GM23248 (cell line): ENCODE data around the gene ZFAND4. TPM values are rescaled to one million over a fixed set of nuclear protein-coding genes. Genes with fewer than 3 reads are reported as not detected.
A peak's percentile ranks its signal among the peaks of the same experiment; 100 is the strongest.

Experiments used
- DNase-seq: peaks from one replicate; pipeline ENCODE4 v3.0.0-alpha.2; 2015
- H2AFZ ChIP-seq: fragments of 200-600 bp; sonication (generic); 2 replicates; pipeline ENCODE4 v1.6.1; 2016; ENCODE audit warnings: antibody characterized with exemption
- H3F3A ChIP-seq: fragments of 200-600 bp; sonication (generic); 2 replicates; pipeline ENCODE4 v1.6.1; 2016; ENCODE audit warnings: mild to moderate bottlenecking, antibody characterized with exemption, mixed run types; ENCODE audit not compliant: insufficient read depth
- H3K27ac ChIP-seq: fragments of 200-600 bp; sonication (generic); 2 replicates; pipeline ENCODE4 v1.5.1; 2016; ENCODE audit warnings: mild to moderate bottlenecking
- H3K27me3 ChIP-seq: fragments of 200-600 bp; sonication (generic); replicated peaks from 2 replicates; pipeline ENCODE4 v1.6.1; 2016; ENCODE audit warnings: mild to moderate bottlenecking; ENCODE audit not compliant: insufficient read depth
- H3K36me3 ChIP-seq: fragments of 200-600 bp; sonication (generic); 2 replicates; pipeline ENCODE4 v1.6.1; 2016; ENCODE audit warnings: low read depth, mild to moderate bottlenecking
- H3K4me1 ChIP-seq: fragments of 200-600 bp; sonication (generic); 2 replicates; pipeline ENCODE4 v1.6.1; 2016; ENCODE audit warnings: mild to moderate bottlenecking; ENCODE audit not compliant: insufficient read depth
- H3K4me2 ChIP-seq: fragments of 200-600 bp; sonication (generic); one replicate; pipeline ENCODE4 v1.6.1; 2016; ENCODE audit warnings: mild to moderate bottlenecking; ENCODE audit not compliant: unreplicated experiment
- H3K4me3 ChIP-seq: fragments of 200-600 bp; sonication (generic); 2 replicates; pipeline ENCODE4 v1.5.1; 2016; ENCODE audit warnings: mild to moderate bottlenecking
- H3K79me2 ChIP-seq: fragments of 200-600 bp; sonication (generic); 2 replicates; pipeline ENCODE4 v1.6.1; 2016; ENCODE audit warnings: mild to moderate bottlenecking; ENCODE audit not compliant: insufficient read depth
- H3K9ac ChIP-seq: fragments of 200-600 bp; sonication (generic); 2 replicates; pipeline ENCODE4 v1.6.1; 2016; ENCODE audit warnings: mild to moderate bottlenecking
- H3K9me2 ChIP-seq: fragments of 200-600 bp; sonication (generic); 2 replicates; pipeline ENCODE4 v1.6.1; 2016; ENCODE audit warnings: mixed run types, mild to moderate bottlenecking, moderate library complexity; ENCODE audit not compliant: insufficient read depth
- H3K9me3 ChIP-seq: fragments of 200-600 bp; sonication (generic); one replicate; pipeline ENCODE4 v1.6.1; 2017; ENCODE audit warnings: low read depth
- H4K20me1 ChIP-seq: fragments of 200-600 bp; sonication (generic); 2 replicates; pipeline ENCODE4 v1.6.0; 2016; ENCODE audit not compliant: insufficient read depth
- EZH2 ChIP-seq: fragments of 200-600 bp; sonication (generic); IDR thresholded peaks from 2 replicates; pipeline ENCODE4 v1.6.1; 2018; ENCODE audit warnings: antibody characterized with exemption, mild to moderate bottlenecking; ENCODE audit not compliant: insufficient read depth, poor library complexity, severe bottlenecking
- EZH2phosphoT487 ChIP-seq: fragments of 200-600 bp; sonication (generic); IDR thresholded peaks from 2 replicates; pipeline ENCODE4 v1.6.1; 2018; ENCODE audit warnings: antibody characterized with exemption, moderate library complexity, mild to moderate bottlenecking, low read depth; ENCODE audit not compliant: insufficient read depth
- WGBS, 2 experiments: methylation state at CpG; one replicate each; pipeline ENCODE4 v1.1.6; 2015 to 2017; ENCODE audit warnings: low lambda C conversion rate in 2 of 2, low coverage in 1 of 2; ENCODE audit errors: missing lambda C conversion rate in 2 of 2; 5-methylcytosine and 5-hydroxymethylcytosine counted together
- in situ Hi-C: fragments of 300-500 bp; cut with MboI; formaldehyde crosslinking; loops from 2 replicates; pipeline ENCODE4 v1.15.0; 2020
- polyA plus RNA-seq: library from polyadenylated mRNA; unstranded; fragments of >200 nt; fragmentation: Nextera tagmentation; extraction: Ambion mirVana; gene quantifications from 2 replicates; pipeline ENCODE4 v1.2.1, GENCODE V29; 2016
- total RNA-seq: library from RNA; depleted of rRNA; stranded (reverse); fragments of >200 nt; shearing (Covaris generic); gene quantifications from 2 replicates; pipeline ENCODE4 v1.2.3, GENCODE V29; 2014

ZFAND4 gene
- total and polyA plus RNA-seq, 2 experiments from 2014 or later, result 2.7 to 8.1 TPM

GRCh38 chr10:45581582-45582385 lies 90.8 kb downstream of the ZFAND4 start:
- no peak overlapping the region for H3K4me3 ChIP-seq
- in situ Hi-C loops, result no loop called here

DNA sequence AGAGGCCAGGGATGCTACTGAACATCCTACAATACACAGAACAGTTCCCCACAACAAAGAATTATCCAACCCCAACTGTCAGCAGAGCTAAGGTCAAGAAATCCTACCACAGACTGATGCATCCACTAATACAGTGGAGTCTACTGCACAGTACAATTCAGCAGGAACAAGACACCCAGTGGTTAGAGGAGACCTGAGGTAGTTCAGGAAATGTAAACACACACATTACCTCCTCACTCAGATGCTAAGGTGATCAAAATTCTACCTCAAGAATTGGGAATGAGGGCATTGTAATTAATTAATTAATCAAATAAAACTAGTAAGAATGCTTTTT lies 91.4 kb downstream of the ZFAND4 start:
- Histone ChIP-seq H3F3A (peaks cover 7% of the 10 kb centered on the region; the same call in 1 of the 2 replicates), H3K27me3 (no peaks in the 10 kb centered on the region), H3K9me2 (no peaks in the 10 kb centered on the region), H3K4me3 (no peak overlapping the region), H3K27ac (no peak overlapping the region), H2AFZ (no peak overlapping the region), H3K36me3 (no peaks in the 10 kb centered on the region), H3K4me1 (no peaks in the 10 kb centered on the region), H4K20me1 (no peaks in the 10 kb centered on the region), H3K9ac (no peak overlapping the region), H3K79me2 (peaks cover 48% of the 10 kb centered on the region), H3K9me3 (no peaks in the 10 kb centered on the region), H3K4me2 (no peak overlapping the region)
- in situ Hi-C loops, result no loop called here
- no peak for DNase-seq
- no peak for TF ChIP-seq EZH2
- no peak for TF ChIP-seq EZH2phosphoT487

More at GRCh38 chr10:45581582-45582385, 90.8 kb downstream of the ZFAND4 start:
- TF ChIP-seq EZH2, result no peak
- no peak for TF ChIP-seq EZH2phosphoT487
- Histone ChIP-seq H3K79me2 (peaks cover 43% of the 10 kb centered on the region), H3K4me1 (no peaks in the 10 kb centered on the region), H3K36me3 (no peaks in the 10 kb centered on the region), H3K9ac (no peak overlapping the region), H3K27ac (no peak overlapping the region), H3K4me2 (no peak overlapping the region), H3K9me2 (no peaks in the 10 kb centered on the region), H2AFZ (no peak overlapping the region), H3K9me3 (no peaks in the 10 kb centered on the region), H3K27me3 (no peaks in the 10 kb centered on the region), H3F3A (peaks cover 7% of the 10 kb centered on the region; the same call in 1 of the 2 replicates), H4K20me1 (no peaks in the 10 kb centered on the region)
- DNase-seq, result peak; percentile 18
- WGBS, 2 experiments, result 53 to 56% methylated on average over 3 of the region's 3 CpGs

GRCh38 chr10:45580371-45581215 lies 92.0 kb downstream of the ZFAND4 start:
- H3K4me2 ChIP-seq, result no peak overlapping the region
- no peaks in the 10 kb centered on the region for H3K4me1 ChIP-seq
- in situ Hi-C loops, result no loop called here
- peaks cover 53% of the 10 kb centered on the region for H3K79me2 ChIP-seq
- 90 to 91% methylated on average over 8 of the region's 8 CpGs for WGBS, 2 experiments
- H3K4me3 ChIP-seq, result no peak overlapping the region
- H3K27me3 ChIP-seq, result no peaks in the 10 kb centered on the region
- no peak overlapping the region for H2AFZ ChIP-seq
- H3K9ac ChIP-seq, result no peak overlapping the region
- H3K27ac ChIP-seq, result no peak overlapping the region
- H4K20me1 ChIP-seq, result no peaks in the 10 kb centered on the region
- H3K36me3 ChIP-seq, result no peaks in the 10 kb centered on the region
- H3K9me3 ChIP-seq, result no peaks in the 10 kb centered on the region
- TF ChIP-seq EZH2 (no peak), EZH2phosphoT487 (no peak)
- H3K9me2 ChIP-seq, result no peaks in the 10 kb centered on the region
- DNase-seq, result no peak
- H3F3A ChIP-seq, result peaks cover 7% of the 10 kb centered on the region; the same call in 1 of the 2 replicates

- peaks cover 46% of the 10 kb centered on the region for H3K79me2 ChIP-seq
- no peak for DNase-seq
- TF ChIP-seq EZH2phosphoT487, result no peak
- no peak for TF ChIP-seq EZH2
- in situ Hi-C loops, result no loop called here
- H3K9ac ChIP-seq, result no peak overlapping the region
- H3F3A ChIP-seq, result peaks cover 7% of the 10 kb centered on the region; the same call in 1 of the 2 replicates
- no peak overlapping the region for H3K4me2 ChIP-seq
- H4K20me1 ChIP-seq, result no peaks in the 10 kb centered on the region
- H3K27ac ChIP-seq, result no peak overlapping the region
- H3K9me3 ChIP-seq, result no peaks in the 10 kb centered on the region
- WGBS, 2 experiments, result 72 to 85% methylated on average over 2 of the region's 2 CpGs
- no peaks in the 10 kb centered on the region for H3K4me1 ChIP-seq
- no peaks in the 10 kb centered on the region for H3K9me2 ChIP-seq
- no peak overlapping the region for H3K4me3 ChIP-seq
- H3K36me3 ChIP-seq, result no peaks in the 10 kb centered on the region
- H3K27me3 ChIP-seq, result no peaks in the 10 kb centered on the region
- no peak overlapping the region for H2AFZ ChIP-seq
Observed at GRCh38 chr10:45578384-45578971, 94.1 kb downstream of the ZFAND4 start.
